Bone marrow (tissue), 2 donors: Measurements from ENCODE around the gene RRN3.
"Not testable (repeated sequence)": the region's sequence is repeated elsewhere in the genome, so short reads cannot be mapped to it uniquely, and the experiment has no call there.

Source experiments
- DNase-seq, 2 donors: peaks; one replicate each; lab custom pipeline; 2025; lab: John Stamatoyannopoulos, UW

The RRN3 gene

GRCh38 chr16:15099366-15099909 lies 5.4 kb upstream of the RRN3 start:
- not testable (repeated sequence) for DNase-seq

GRCh38 chr16:15096583-15096972 lies 2.5 kb upstream of the RRN3 start:
- DNase-seq: not testable (repeated sequence)

- not testable (repeated sequence) for DNase-seq
Observed at GRCh38 chr16:15093571-15093954, 509 bp downstream of the RRN3 start.

- peak in 1 of 2 donors; percentile 0 for DNase-seq
Observed at GRCh38 chr16:15090663-15091269, 3.3 kb downstream of the RRN3 start.

GRCh38 chr16:15082788-15083187 lies 11.3 kb downstream of the RRN3 start:
- DNase-seq: not testable (repeated sequence)

GRCh38 chr16:15080883-15081282 lies 13.2 kb downstream of the RRN3 start:
- DNase-seq: not testable (repeated sequence)

- DNase-seq: not testable (repeated sequence)
Observed at GRCh38 chr16:15076161-15076560, 17.9 kb downstream of the RRN3 start.

GRCh38 chr16:15073101-15073500 lies 21.0 kb downstream of the RRN3 start:
- no peak for DNase-seq

- DNase-seq: not testable (repeated sequence)
Observed at GRCh38 chr16:15071916-15072769, 21.9 kb downstream of the RRN3 start.

GRCh38 chr16:15071013-15071412 lies 23.1 kb downstream of the RRN3 start:
- not testable (repeated sequence) for DNase-seq

- DNase-seq: not testable (repeated sequence)
Observed at GRCh38 chr16:15066690-15067089, 27.4 kb downstream of the RRN3 start.

GRCh38 chr16:15065961-15066360 lies 28.1 kb downstream of the RRN3 start:
- DNase-seq: not testable (repeated sequence)

- DNase-seq: not testable (repeated sequence)
Observed at GRCh38 chr16:15062085-15062810, 31.8 kb downstream of the RRN3 start.

GRCh38 chr16:15059324-15059723 lies 34.7 kb downstream of the RRN3 start:
- DNase-seq: no peak

- DNase-seq: no peak
Observed at GRCh38 chr16:15057681-15058417, 36.2 kb downstream of the RRN3 start.

GRCh38 chr16:15055141-15056053 lies 38.7 kb downstream of the RRN3 start:
- DNase-seq: peak; percentile 42 to 88

GRCh38 chr16:15054357-15055140 lies 39.5 kb downstream of the RRN3 start:
- DNase-seq: no peak

GRCh38 chr16:15053904-15054303 lies 40.2 kb downstream of the RRN3 start:
- DNase-seq: no peak

GRCh38 chr16:15052747-15053476 lies 41.2 kb downstream of the RRN3 start:
- no peak for DNase-seq
